H9 (cell line): ENCODE measurements around the gene HMOX2. TPM values are rescaled to one million over a fixed set of nuclear protein-coding genes. Genes with fewer than 3 reads are reported as not detected.

Experiments
- DNase-seq: peaks from one replicate; pipeline ENCODE4 v3.0.0-alpha.2; 2017
- H2AFZ ChIP-seq: one replicate; pipeline ENCODE4 v1.6.1; 2013; ENCODE audit warnings: mild to moderate bottlenecking, low read length, control low read depth, moderate library complexity
- H2AK5ac ChIP-seq: 2 replicates; pipeline ENCODE4 v1.6.1; 2013; ENCODE audit warnings: low read length, control low read depth, mixed read lengths; ENCODE audit not compliant: insufficient read length
- H2BK120ac ChIP-seq: one replicate; pipeline ENCODE4 v1.6.1; 2013; ENCODE audit warnings: low read depth, mild to moderate bottlenecking, low read length, control low read depth, inconsistent platforms; ENCODE audit not compliant: poor library complexity, severe bottlenecking
- H2BK12ac ChIP-seq: 2 replicates; pipeline ENCODE4 v1.6.1; 2013; ENCODE audit warnings: low read length, control low read depth, mixed read lengths, low read depth; ENCODE audit not compliant: insufficient read length
- H2BK15ac ChIP-seq: 2 replicates; pipeline ENCODE4 v1.6.1; 2013; ENCODE audit warnings: low read depth, low read length, control low read depth
- H2BK20ac ChIP-seq: one replicate; pipeline ENCODE4 v1.6.1; 2013; ENCODE audit warnings: low read depth, mild to moderate bottlenecking, low read length, control low read depth, inconsistent platforms; ENCODE audit not compliant: poor library complexity, severe bottlenecking
- H2BK5ac ChIP-seq: 2 replicates; pipeline ENCODE4 v1.6.1; 2013; ENCODE audit warnings: low read length, control low read depth, mixed read lengths; ENCODE audit not compliant: insufficient read length
- H3K14ac ChIP-seq: 2 replicates; pipeline ENCODE4 v1.6.1; 2013; ENCODE audit warnings: low read length, control low read depth; ENCODE audit not compliant: insufficient read depth
- H3K18ac ChIP-seq: 2 replicates; pipeline ENCODE4 v1.6.1; 2013; ENCODE audit warnings: low read depth, mild to moderate bottlenecking, mixed read lengths, low read length, control low read depth; ENCODE audit not compliant: insufficient read length
- H3K23ac ChIP-seq: 2 replicates; pipeline ENCODE4 v1.6.1; 2013; ENCODE audit warnings: low read length, control low read depth, mixed read lengths, low read depth; ENCODE audit not compliant: insufficient read length
- H3K23me2 ChIP-seq: 2 replicates; pipeline ENCODE4 v1.6.1; 2013; ENCODE audit warnings: low read depth, mild to moderate bottlenecking, mixed read lengths, low read length, control low read depth; ENCODE audit not compliant: insufficient read length, poor library complexity, severe bottlenecking
- H3K27ac ChIP-seq: 2 replicates; pipeline ENCODE4 v1.5.1; 2013; ENCODE audit warnings: low read length, control low read depth, mixed read lengths, low read depth; ENCODE audit not compliant: insufficient read length
- H3K27me3 ChIP-seq: 2 replicates; pipeline ENCODE4 v1.6.1; 2013; ENCODE audit warnings: low read length, control low read depth, inconsistent platforms; ENCODE audit not compliant: insufficient read depth
- H3K4ac ChIP-seq: 2 replicates; pipeline ENCODE4 v1.6.1; 2013; ENCODE audit warnings: low read depth, mild to moderate bottlenecking, control low read depth, inconsistent platforms, low read length, moderate library complexity
- H3K4me1 ChIP-seq: 2 replicates; pipeline ENCODE4 v1.6.1; 2013; ENCODE audit warnings: low read length, control low read depth, inconsistent platforms; ENCODE audit not compliant: insufficient read depth
- H3K4me2 ChIP-seq: 2 replicates; pipeline ENCODE4 v1.6.1; 2013; ENCODE audit warnings: low read length, control low read depth, mixed read lengths; ENCODE audit not compliant: insufficient read length, insufficient read depth
- H3K56ac ChIP-seq: 2 replicates; pipeline ENCODE4 v1.6.1; 2013; ENCODE audit warnings: low read depth, mild to moderate bottlenecking, mixed read lengths, low read length, control low read depth; ENCODE audit not compliant: insufficient read length
- H3K79me1 ChIP-seq: 2 replicates; pipeline ENCODE4 v1.6.1; 2013; ENCODE audit warnings: low read depth, mild to moderate bottlenecking, moderate library complexity, low read length, control low read depth, inconsistent platforms; ENCODE audit not compliant: insufficient read depth, poor library complexity, severe bottlenecking
- H3K79me2 ChIP-seq: 2 replicates; pipeline ENCODE4 v1.6.1; 2013; ENCODE audit warnings: low read length, control low read depth, inconsistent platforms; ENCODE audit not compliant: insufficient read depth
- H3K9ac ChIP-seq: 2 replicates; pipeline ENCODE4 v1.6.1; 2013; ENCODE audit warnings: low read length, control low read depth, mixed read lengths; ENCODE audit not compliant: insufficient read length; ENCODE audit errors: extremely low read depth
- H3K9me3 ChIP-seq: one replicate; pipeline ENCODE4 v1.6.1; 2013; ENCODE audit warnings: low read depth, low read length, inconsistent platforms; ENCODE audit not compliant: control insufficient read depth
- H3T11ph ChIP-seq: one replicate; pipeline ENCODE4 v1.6.1; 2013; ENCODE audit warnings: mild to moderate bottlenecking, low read length, control low read depth, inconsistent platforms
- H4K20me1 ChIP-seq: one replicate; pipeline ENCODE4 v1.6.1; 2013; ENCODE audit not compliant: control insufficient read depth, insufficient read length, insufficient read depth
- H4K5ac ChIP-seq: 2 replicates; pipeline ENCODE4 v1.6.1; 2013; ENCODE audit warnings: low read depth, mild to moderate bottlenecking, mixed read lengths, low read length, control low read depth; ENCODE audit not compliant: insufficient read length
- H4K8ac ChIP-seq: replicated peaks from 2 replicates; pipeline ENCODE4 v1.6.1; 2013; ENCODE audit warnings: low read length, control low read depth, mixed read lengths, low read depth; ENCODE audit not compliant: insufficient read length
- H4K91ac ChIP-seq: 2 replicates; pipeline ENCODE4 v1.6.1; 2013; ENCODE audit warnings: low read depth, mild to moderate bottlenecking, moderate library complexity, mixed read lengths, low read length, control low read depth; ENCODE audit not compliant: insufficient read length
- H3K27ac Mint-ChIP-seq, 3 experiments: 2 replicates in 2 of 3; 3 replicates in 1 of 3; pipeline ENCODE4 v1.8.0; 2020 to 2021; ENCODE audit warnings: mixed read lengths in 3 of 3, mild to moderate bottlenecking in 1 of 3, moderate library complexity in 1 of 3
- H3K27me3 Mint-ChIP-seq: 2 replicates; pipeline ENCODE4 v1.8.0; 2021; ENCODE audit warnings: low read depth, mild to moderate bottlenecking, moderate library complexity, mixed read lengths
- H3K36me3 Mint-ChIP-seq, 3 experiments: 2 replicates in 2 of 3; 3 replicates in 1 of 3; pipeline ENCODE4 v1.8.0; 2020 to 2021; ENCODE audit warnings: low read depth in 3 of 3, mixed read lengths in 3 of 3; ENCODE audit not compliant: insufficient read depth in 1 of 3
- H3K4me1 Mint-ChIP-seq, 2 experiments: 2 replicates each; pipeline ENCODE4 v1.8.0; 2020; ENCODE audit warnings: mixed read lengths in 2 of 2
- H3K4me3 Mint-ChIP-seq, 2 experiments: 2 replicates in 1 of 2; 3 replicates in 1 of 2; pipeline ENCODE4 v1.8.0; 2020 to 2021; ENCODE audit warnings: mild to moderate bottlenecking in 2 of 2, mixed read lengths in 2 of 2, moderate library complexity in 1 of 2
- H3K9me3 Mint-ChIP-seq, 2 experiments: 2 replicates in 1 of 2; 3 replicates in 1 of 2; pipeline ENCODE4 v1.8.0; 2020; ENCODE audit warnings: mild to moderate bottlenecking in 2 of 2, mixed read lengths in 2 of 2, moderate library complexity in 1 of 2
- WGBS: extraction: QIAGEN DNeasy Blood & Tissue Kit; methylation state at CpG from one replicate; pipeline ENCODE4 v1.1.7; 2013; ENCODE audit warnings: missing lambda C conversion rate, low lambda C conversion rate, mixed read lengths; ENCODE audit not compliant: insufficient read length; ENCODE audit errors: extremely low coverage; 5-methylcytosine and 5-hydroxymethylcytosine counted together
- total RNA-seq: library from RNA; stranded (reverse); gene quantifications from 2 replicates; pipeline ENCODE4 v1.2.1, GENCODE V29; 2021
- TF ChIP-seq, protein P1 (sequence below): fragments of 200-600 bp; sonication (generic); conservative IDR thresholded peaks from 3 replicates; pipeline ENCODE4 v1.8.0; 2021; ENCODE audit warnings: antibody characterized with exemption, mild to moderate bottlenecking

Gene HMOX2
- total RNA-seq, 1 experiment from 2014 or later = 44.4 TPM

DNA sequence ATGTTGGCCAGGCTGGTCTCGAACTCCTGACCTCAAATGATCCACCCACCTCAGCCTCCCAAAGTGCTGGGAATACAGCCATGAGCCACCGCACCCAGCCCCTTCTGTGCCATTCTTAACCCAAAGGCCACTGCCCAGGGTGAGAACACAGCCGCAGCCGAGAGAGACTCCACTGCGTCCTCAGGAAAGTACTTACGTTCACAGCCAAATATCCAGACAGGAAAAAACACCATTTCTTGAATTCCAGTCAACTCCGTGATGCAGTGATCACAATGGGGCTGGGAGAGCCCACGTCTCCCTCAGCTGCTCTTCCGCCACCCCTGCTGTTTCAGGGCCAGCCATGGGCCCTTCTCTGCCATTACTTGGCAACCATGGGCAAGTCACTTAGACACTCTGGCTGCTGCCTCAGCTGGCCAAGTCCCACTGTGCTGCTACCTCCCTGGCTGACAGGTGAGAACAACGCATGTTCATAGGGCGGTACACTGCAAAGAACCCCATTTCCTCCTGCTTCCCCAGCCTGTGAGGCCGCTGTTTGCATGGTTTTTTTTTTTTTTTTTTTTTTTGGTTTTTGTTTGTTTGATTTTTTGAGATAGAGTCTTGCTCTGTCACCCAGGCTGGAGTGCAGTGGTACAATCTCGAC is 58.1 kb downstream of the HMOX2 start:
- H3K23ac ChIP-seq = no peak overlapping the region
- H3K4me2 ChIP-seq = no peak overlapping the region
- no peak overlapping the region for H3K56ac ChIP-seq
- no peak overlapping the region for H4K91ac ChIP-seq
- H3T11ph ChIP-seq = no peak overlapping the region
- Mint-ChIP-seq H3K9me3 (peaks cover 6 to 7% of the 10 kb centered on the region in 2 experiments), H3K27me3 (peaks cover 11% of the 10 kb centered on the region), H3K4me3 (no peak overlapping the region), H3K36me3 (peaks cover 28 to 37% (median 29%) of the 10 kb centered on the region in 3 experiments), H3K4me1 (peaks cover 38% of the 10 kb centered on the region in 2 experiments), H3K27ac (peak overlapping the region in 1 of 3 experiments; percentile 89; a peak in 1 of 7 replicates)
- H3K27me3 ChIP-seq = no peaks in the 10 kb centered on the region
- peaks cover 4% of the 10 kb centered on the region; the same call in 1 of the 2 replicates for H3K4me1 ChIP-seq
- H3K79me1 ChIP-seq = no peaks in the 10 kb centered on the region
- no peak overlapping the region for H2AFZ ChIP-seq
- H3K4ac ChIP-seq = no peak overlapping the region
- no peaks in the 10 kb centered on the region for H4K20me1 ChIP-seq
- H3K14ac ChIP-seq = no peak overlapping the region
- no peak overlapping the region for H2BK120ac ChIP-seq
- no peak overlapping the region for H2BK12ac ChIP-seq
- no CpG with 5 or more reads among the region's 13 CpGs for WGBS
- H4K5ac ChIP-seq = no peak overlapping the region
- peaks cover 2% of the 10 kb centered on the region; the same call in 1 of the 2 replicates for H3K79me2 ChIP-seq
- no peak overlapping the region for H4K8ac ChIP-seq
- no peak overlapping the region for H2AK5ac ChIP-seq
- H3K27ac ChIP-seq = no peak overlapping the region
- no peak overlapping the region for H3K9ac ChIP-seq
- no peak overlapping the region for H2BK5ac ChIP-seq
- no peak overlapping the region for H3K18ac ChIP-seq
- no peaks in the 10 kb centered on the region for H3K9me3 ChIP-seq
- no peak for DNase-seq
- H2BK15ac ChIP-seq = no peak overlapping the region
- H2BK20ac ChIP-seq = no peak overlapping the region
- H3K23me2 ChIP-seq = peaks cover 7% of the 10 kb centered on the region
- TF ChIP-seq, protein P1, sequence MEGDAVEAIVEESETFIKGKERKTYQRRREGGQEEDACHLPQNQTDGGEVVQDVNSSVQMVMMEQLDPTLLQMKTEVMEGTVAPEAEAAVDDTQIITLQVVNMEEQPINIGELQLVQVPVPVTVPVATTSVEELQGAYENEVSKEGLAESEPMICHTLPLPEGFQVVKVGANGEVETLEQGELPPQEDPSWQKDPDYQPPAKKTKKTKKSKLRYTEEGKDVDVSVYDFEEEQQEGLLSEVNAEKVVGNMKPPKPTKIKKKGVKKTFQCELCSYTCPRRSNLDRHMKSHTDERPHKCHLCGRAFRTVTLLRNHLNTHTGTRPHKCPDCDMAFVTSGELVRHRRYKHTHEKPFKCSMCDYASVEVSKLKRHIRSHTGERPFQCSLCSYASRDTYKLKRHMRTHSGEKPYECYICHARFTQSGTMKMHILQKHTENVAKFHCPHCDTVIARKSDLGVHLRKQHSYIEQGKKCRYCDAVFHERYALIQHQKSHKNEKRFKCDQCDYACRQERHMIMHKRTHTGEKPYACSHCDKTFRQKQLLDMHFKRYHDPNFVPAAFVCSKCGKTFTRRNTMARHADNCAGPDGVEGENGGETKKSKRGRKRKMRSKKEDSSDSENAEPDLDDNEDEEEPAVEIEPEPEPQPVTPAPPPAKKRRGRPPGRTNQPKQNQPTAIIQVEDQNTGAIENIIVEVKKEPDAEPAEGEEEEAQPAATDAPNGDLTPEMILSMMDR = no peak
